ENCODE data around the gene ZNF277. TPM values are rescaled to one million over a fixed set of nuclear protein-coding genes. Genes with fewer than 3 reads are reported as not detected.

Gene ZNF277
- total RNA-seq, 1 donor from 2014 or later, result 16.2 TPM

DNA sequence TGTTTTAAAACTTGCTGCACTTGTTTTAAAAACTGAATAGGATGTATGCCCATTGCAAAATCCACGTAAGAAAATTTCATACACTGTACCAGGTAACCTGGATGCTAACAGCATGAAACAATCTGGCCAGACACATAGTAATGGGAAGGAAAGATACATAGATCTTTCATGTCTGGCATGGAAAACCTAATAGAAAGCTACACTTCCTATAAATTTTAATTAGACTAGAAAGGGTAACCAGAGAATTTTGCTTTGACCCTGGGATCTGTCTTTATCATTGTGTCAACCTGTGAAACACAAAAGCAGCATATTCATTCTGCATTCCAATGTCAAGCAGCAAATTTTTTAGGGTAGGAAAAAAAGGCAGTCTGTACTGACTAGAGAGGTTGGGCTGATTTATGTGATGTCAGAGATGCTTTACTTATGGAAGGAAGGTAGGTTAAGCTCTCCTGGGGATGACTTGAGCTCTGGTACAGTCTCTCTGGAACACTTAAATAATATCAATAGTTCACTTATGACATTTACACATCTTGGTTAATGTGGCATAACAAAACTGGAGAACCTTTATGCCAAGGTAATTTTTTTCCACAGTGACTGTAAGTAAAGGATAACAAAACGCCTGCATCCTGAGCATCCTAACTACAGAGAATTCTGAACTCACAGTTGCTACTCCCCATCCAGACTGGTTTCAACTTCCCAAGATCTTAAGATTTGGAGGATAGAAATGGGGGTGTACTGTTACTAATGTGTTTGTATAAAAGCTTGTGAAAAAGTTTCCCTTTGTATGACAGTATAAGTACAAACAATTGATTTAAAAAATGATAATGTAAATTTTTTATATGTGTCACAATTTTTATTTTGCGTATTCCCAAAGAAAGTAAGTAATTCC, 45.0 kb upstream of the ZNF277 start:
- Mint-ChIP-seq H3K36me3 (ENCODE audit: low read depth) (no peaks in the 10 kb centered on the region), H3K4me1 (ENCODE audit: low read depth) (peaks cover 60% of the 10 kb centered on the region), H3K27ac (ENCODE audit: unreplicated experiment) (peak overlapping the region; percentile 81), H3K9me3 (ENCODE audit: low read depth) (no peaks in the 10 kb centered on the region), H3K4me3 (ENCODE audit: unreplicated experiment) (no peak overlapping the region), H3K27me3 (ENCODE audit: low read depth) (no peaks in the 10 kb centered on the region)
- TF ChIP-seq, protein P1, sequence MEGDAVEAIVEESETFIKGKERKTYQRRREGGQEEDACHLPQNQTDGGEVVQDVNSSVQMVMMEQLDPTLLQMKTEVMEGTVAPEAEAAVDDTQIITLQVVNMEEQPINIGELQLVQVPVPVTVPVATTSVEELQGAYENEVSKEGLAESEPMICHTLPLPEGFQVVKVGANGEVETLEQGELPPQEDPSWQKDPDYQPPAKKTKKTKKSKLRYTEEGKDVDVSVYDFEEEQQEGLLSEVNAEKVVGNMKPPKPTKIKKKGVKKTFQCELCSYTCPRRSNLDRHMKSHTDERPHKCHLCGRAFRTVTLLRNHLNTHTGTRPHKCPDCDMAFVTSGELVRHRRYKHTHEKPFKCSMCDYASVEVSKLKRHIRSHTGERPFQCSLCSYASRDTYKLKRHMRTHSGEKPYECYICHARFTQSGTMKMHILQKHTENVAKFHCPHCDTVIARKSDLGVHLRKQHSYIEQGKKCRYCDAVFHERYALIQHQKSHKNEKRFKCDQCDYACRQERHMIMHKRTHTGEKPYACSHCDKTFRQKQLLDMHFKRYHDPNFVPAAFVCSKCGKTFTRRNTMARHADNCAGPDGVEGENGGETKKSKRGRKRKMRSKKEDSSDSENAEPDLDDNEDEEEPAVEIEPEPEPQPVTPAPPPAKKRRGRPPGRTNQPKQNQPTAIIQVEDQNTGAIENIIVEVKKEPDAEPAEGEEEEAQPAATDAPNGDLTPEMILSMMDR (IDR thresholded peaks at IDR 0.05), result no peak
- DNase-seq (ENCODE audit: low spot score), result no peak

- H3K9me3 Mint-ChIP-seq (ENCODE audit: low read depth), result no peaks in the 10 kb centered on the region
- peak overlapping the region; percentile 81 for H3K27ac Mint-ChIP-seq (ENCODE audit: unreplicated experiment)
- H3K4me1 Mint-ChIP-seq (ENCODE audit: low read depth), result peaks cover 56% of the 10 kb centered on the region
- TF ChIP-seq, protein P1 (IDR thresholded peaks at IDR 0.05), result no peak
- no peak for DNase-seq (ENCODE audit: low spot score)
- H3K27me3 Mint-ChIP-seq (ENCODE audit: low read depth), result no peaks in the 10 kb centered on the region
- no peaks in the 10 kb centered on the region for H3K36me3 Mint-ChIP-seq (ENCODE audit: low read depth)
- H3K4me3 Mint-ChIP-seq (ENCODE audit: unreplicated experiment), result peak overlapping the region; percentile 40
Observed at GRCh38 chr7:112162142-112162766, 44.2 kb upstream of the ZNF277 start.

- Mint-ChIP-seq H3K36me3 (ENCODE audit: low read depth) (no peaks in the 10 kb centered on the region), H3K27me3 (ENCODE audit: low read depth) (no peaks in the 10 kb centered on the region), H3K4me1 (ENCODE audit: low read depth) (peaks cover 56% of the 10 kb centered on the region), H3K4me3 (ENCODE audit: unreplicated experiment) (peak overlapping the region; percentile 40), H3K9me3 (ENCODE audit: low read depth) (no peaks in the 10 kb centered on the region), H3K27ac (ENCODE audit: unreplicated experiment) (peak overlapping the region; percentile 81)
- DNase-seq (ENCODE audit: low spot score), result no peak
- TF ChIP-seq, protein P1 (IDR thresholded peaks at IDR 0.05), result no peak
Observed at GRCh38 chr7:112162784-112163506, 43.5 kb upstream of the ZNF277 start.

DNA sequence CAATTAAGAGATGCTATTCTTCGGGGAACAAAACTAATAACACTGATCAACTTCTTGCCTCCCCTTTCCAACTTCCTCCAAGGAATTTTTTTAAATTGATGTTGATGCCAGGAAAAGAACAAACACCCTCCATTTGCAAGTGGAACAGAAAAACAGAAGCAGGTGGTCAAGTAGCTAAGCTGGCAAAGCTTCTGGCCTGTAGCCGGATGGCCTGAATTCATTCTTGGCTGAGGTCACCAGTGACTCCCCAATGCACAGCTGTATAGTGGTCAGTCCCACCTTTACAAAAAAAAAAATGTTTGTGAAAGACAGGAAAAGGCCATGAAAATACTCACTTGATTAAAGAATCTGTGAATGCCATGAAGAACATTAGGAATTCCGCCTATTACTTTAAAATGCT, 39.3 kb upstream of the ZNF277 start:
- Mint-ChIP-seq H3K27ac (ENCODE audit: unreplicated experiment) (no peak overlapping the region), H3K9me3 (ENCODE audit: low read depth) (no peaks in the 10 kb centered on the region), H3K4me1 (ENCODE audit: low read depth) (peaks cover 23% of the 10 kb centered on the region), H3K4me3 (ENCODE audit: unreplicated experiment) (no peak overlapping the region), H3K27me3 (ENCODE audit: low read depth) (no peaks in the 10 kb centered on the region), H3K36me3 (ENCODE audit: low read depth) (peaks cover 2% of the 10 kb centered on the region)
- TF ChIP-seq, protein P1 (IDR thresholded peaks at IDR 0.05), result no peak
- DNase-seq (ENCODE audit: low spot score), result no peak

DNA sequence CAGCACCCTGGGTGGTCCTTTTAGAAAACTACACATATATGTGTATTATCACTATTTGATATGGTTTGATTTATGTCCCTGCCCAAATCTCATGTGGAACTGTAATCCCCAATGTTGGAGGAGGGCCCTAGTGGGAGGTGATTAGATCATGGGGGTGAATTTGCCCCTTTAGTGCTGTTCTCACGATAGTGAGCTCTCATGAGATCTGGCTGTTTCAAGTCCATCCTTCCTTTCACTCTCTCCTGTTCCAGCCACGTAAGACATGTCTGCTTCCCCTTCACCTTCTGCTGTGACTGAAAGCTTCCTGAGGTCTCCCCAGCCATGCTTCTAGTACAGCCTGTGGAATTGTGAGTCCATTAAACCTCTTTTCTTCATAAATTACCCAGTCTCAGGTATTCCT, 37.6 kb upstream of the ZNF277 start:
- H3K4me1 Mint-ChIP-seq (ENCODE audit: low read depth), result peaks cover 24% of the 10 kb centered on the region
- DNase-seq (ENCODE audit: low spot score), result no peak
- H3K4me3 Mint-ChIP-seq (ENCODE audit: unreplicated experiment), result no peak overlapping the region
- peaks cover 2% of the 10 kb centered on the region for H3K36me3 Mint-ChIP-seq (ENCODE audit: low read depth)
- no peaks in the 10 kb centered on the region for H3K9me3 Mint-ChIP-seq (ENCODE audit: low read depth)
- no peak overlapping the region for H3K27ac Mint-ChIP-seq (ENCODE audit: unreplicated experiment)
- H3K27me3 Mint-ChIP-seq (ENCODE audit: low read depth), result no peaks in the 10 kb centered on the region
- TF ChIP-seq, protein P1 (IDR thresholded peaks at IDR 0.05), result no peak
